Measurements from ENCODE around the gene CD226. TPM values are rescaled to one million over a fixed set of nuclear protein-coding genes. Genes with fewer than 3 reads are reported as not detected.

CD226 gene
- total and polyA plus RNA-seq, 2 of the 13 experiments (the other 11 are each of a cell fraction or from before 2014, with no cell fraction given), result 0.13 to 0.77 TPM

GRCh38 chr18:69996951-69997798 is 49.5 kb upstream of the CD226 start (continued):
- TF ChIP-seq ZNF329 (CRISPR knock-in tag; IDR thresholded peaks at IDR 0.05; ENCODE audit: low read depth) (no peak), ZBTB2 (CRISPR knock-in tag; IDR thresholded peaks at IDR 0.05; ENCODE audit: low read depth) (no peak), POLR2G (IDR thresholded peaks at IDR 0.05; ENCODE audit: low read depth, low read length) (no peak), NR2F2 (IDR thresholded peaks at IDR 0.05; ENCODE audit: borderline replicate concordance, low read depth) (no peak), ZNF616 (CRISPR knock-in tag; IDR thresholded peaks at IDR 0.05; ENCODE audit: low read depth) (no peak), ZMYM4 (CRISPR knock-in tag; IDR thresholded peaks at IDR 0.05) (peak; percentile 52; the same call in 1 of the 2 replicates), ZNF296 (CRISPR knock-in tag; conservative IDR thresholded peaks at IDR 0.05) (no peak), ZNF557 (CRISPR knock-in tag; IDR thresholded peaks at IDR 0.05) (no peak), ZNF501 (CRISPR knock-in tag; IDR thresholded peaks at IDR 0.05) (no peak), ATF4 (CRISPR knock-in tag; IDR thresholded peaks at IDR 0.05) (no peak), ZNF577 (CRISPR knock-in tag; IDR thresholded peaks at IDR 0.05; ENCODE audit: borderline replicate concordance, low read depth) (no peak), ZNF850 (CRISPR knock-in tag; conservative IDR thresholded peaks at IDR 0.05) (no peak), RCOR2 (CRISPR knock-in tag; IDR thresholded peaks at IDR 0.05) (0 out of 2 replicates have a peak, but pooled peaks have one; percentile 20), ZNF574 (CRISPR knock-in tag; IDR thresholded peaks at IDR 0.05) (no peak), MYNN (CRISPR knock-in tag; IDR thresholded peaks at IDR 0.05; ENCODE audit: low read depth) (no peak), NR2C2 (CRISPR knock-in tag; IDR thresholded peaks at IDR 0.05; ENCODE audit: borderline replicate concordance) (no peak), ZNF607 (CRISPR knock-in tag; IDR thresholded peaks at IDR 0.05; ENCODE audit: borderline replicate concordance) (no peak), ZNF20 (CRISPR knock-in tag; IDR thresholded peaks at IDR 0.05) (no peak), ZNF264 (CRISPR knock-in tag; IDR thresholded peaks at IDR 0.05) (no peak), HMGXB4 (CRISPR knock-in tag; IDR thresholded peaks at IDR 0.05; ENCODE audit: borderline replicate concordance in 1 of 2, low read depth in 1 of 2) (no peak), ZNF382 (CRISPR knock-in tag; IDR thresholded peaks at IDR 0.05; ENCODE audit: borderline replicate concordance) (no peak), ZIK1 (CRISPR knock-in tag; IDR thresholded peaks at IDR 0.05; ENCODE audit: borderline replicate concordance, low read depth) (no peak)
